C4-2B (cell line): Measurements from ENCODE around the gene PRPF31.

Experiments used
- ZFX ChIP-seq: fragments of 450-650 bp; IDR thresholded peaks from 2 replicates; pipeline ENCODE4 v1.6.1; 2017
- TF ChIP-seq, protein P1 (sequence below): fragments of 450-650 bp; conservative IDR thresholded peaks from 2 replicates; pipeline ENCODE4 v1.5.1; 2017; ENCODE audit warnings: mild to moderate bottlenecking

DNA sequence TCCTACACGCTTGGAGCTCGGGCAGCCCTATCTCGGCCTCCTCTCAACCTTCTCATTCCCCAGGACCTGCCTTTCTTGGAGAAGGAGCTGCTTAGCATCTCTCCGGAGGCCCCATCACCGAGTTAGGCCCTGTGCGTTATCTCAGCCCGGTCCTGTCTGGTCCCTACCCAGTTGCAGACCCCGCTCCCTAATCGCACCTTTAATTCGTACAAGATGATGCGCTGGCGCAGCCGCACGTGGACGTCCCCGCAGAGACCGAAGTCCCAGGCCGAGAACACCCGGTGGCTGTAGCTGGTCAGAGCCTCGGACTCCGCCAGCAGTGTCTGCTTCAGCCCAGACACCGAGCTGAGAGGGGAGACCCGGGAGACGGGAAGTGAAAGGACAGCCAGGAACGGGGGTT, 49.7 kb downstream of the PRPF31 start:
- TF ChIP-seq, protein P1, sequence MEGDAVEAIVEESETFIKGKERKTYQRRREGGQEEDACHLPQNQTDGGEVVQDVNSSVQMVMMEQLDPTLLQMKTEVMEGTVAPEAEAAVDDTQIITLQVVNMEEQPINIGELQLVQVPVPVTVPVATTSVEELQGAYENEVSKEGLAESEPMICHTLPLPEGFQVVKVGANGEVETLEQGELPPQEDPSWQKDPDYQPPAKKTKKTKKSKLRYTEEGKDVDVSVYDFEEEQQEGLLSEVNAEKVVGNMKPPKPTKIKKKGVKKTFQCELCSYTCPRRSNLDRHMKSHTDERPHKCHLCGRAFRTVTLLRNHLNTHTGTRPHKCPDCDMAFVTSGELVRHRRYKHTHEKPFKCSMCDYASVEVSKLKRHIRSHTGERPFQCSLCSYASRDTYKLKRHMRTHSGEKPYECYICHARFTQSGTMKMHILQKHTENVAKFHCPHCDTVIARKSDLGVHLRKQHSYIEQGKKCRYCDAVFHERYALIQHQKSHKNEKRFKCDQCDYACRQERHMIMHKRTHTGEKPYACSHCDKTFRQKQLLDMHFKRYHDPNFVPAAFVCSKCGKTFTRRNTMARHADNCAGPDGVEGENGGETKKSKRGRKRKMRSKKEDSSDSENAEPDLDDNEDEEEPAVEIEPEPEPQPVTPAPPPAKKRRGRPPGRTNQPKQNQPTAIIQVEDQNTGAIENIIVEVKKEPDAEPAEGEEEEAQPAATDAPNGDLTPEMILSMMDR, result no peak
- TF ChIP-seq ZFX, result no peak
